HEK293 (cell line): ENCODE measurements around the gene PLPPR2.
"Not testable (repeated sequence)": the region's sequence is repeated elsewhere in the genome, so short reads cannot be mapped to it uniquely, and the experiment has no call there.

ENCODE experiments used
- CTCF ChIA-PET: fragments of 350-600 bp; formaldehyde crosslinking; extraction: SDS; loops from one replicate; lab custom pipeline; 2021; ENCODE audit warnings: antibody characterized with exemption; lab: Yijun Ruan, JAX
- POLR2A ChIA-PET: fragments of 300-600 bp; formaldehyde crosslinking; extraction: SDS; loops from one replicate; lab custom pipeline; 2020; ENCODE audit warnings: antibody characterized with exemption, inconsistent platforms; lab: Yijun Ruan, JAX
- H3K27ac ChIP-seq: fragments of 200-500 bp; sonication (Bioruptor generic); 2 replicates; pipeline ENCODE4 v1.5.1; 2014; ENCODE audit warnings: low read depth, low read length, control low read depth, inconsistent platforms; ENCODE audit errors: extremely low read depth
- H3K36me3 ChIP-seq, 2 experiments: fragments of 200-500 bp in 1 of 2; sonication (Bioruptor generic) in 1 of 2; 1 replicate in 1 of 2; 2 replicates in 1 of 2; pipeline ENCODE4 v1.5.1; 2014 to 2017; ENCODE audit warnings: inconsistent platforms in 2 of 2, low read length in 2 of 2; ENCODE audit not compliant: control insufficient read depth in 2 of 2, insufficient read depth in 1 of 2
- H3K4me1 ChIP-seq: fragments of 200-500 bp; sonication (Bioruptor generic); 2 replicates; pipeline ENCODE4 v1.5.1; 2014; ENCODE audit warnings: mild to moderate bottlenecking, low read length, inconsistent platforms; ENCODE audit not compliant: control insufficient read depth, insufficient read depth
- H3K4me3 ChIP-seq: 2 replicates; pipeline ENCODE4 v1.5.1; 2011; ENCODE audit warnings: low read depth, mild to moderate bottlenecking, control low read depth, low read length, moderate library complexity
- H3K9me3 ChIP-seq: fragments of 200-500 bp; sonication (Bioruptor generic); 2 replicates; pipeline ENCODE4 v1.5.1; 2014; ENCODE audit warnings: low read depth, low read length, inconsistent platforms; ENCODE audit not compliant: control insufficient read depth, insufficient read depth
- CTCF ChIP-seq: fragments of 450-650 bp; formaldehyde crosslinking; IDR thresholded peaks from 2 replicates; pipeline ENCODE4 v1.5.1; 2016; ENCODE audit warnings: missing biosample characterization, missing genetic modification characterization
- KLF1 ChIP-seq: fragments of 450-650 bp; formaldehyde crosslinking; IDR thresholded peaks from 2 replicates; pipeline ENCODE4 v1.5.1; 2016; ENCODE audit warnings: missing biosample characterization, missing genetic modification characterization
- KLF16 ChIP-seq: fragments of 450-650 bp; formaldehyde crosslinking; IDR thresholded peaks from 2 replicates; pipeline ENCODE4 v1.5.1; 2017; ENCODE audit warnings: missing biosample characterization, missing genetic modification characterization
- KLF7 ChIP-seq: fragments of 450-650 bp; formaldehyde crosslinking; IDR thresholded peaks from 2 replicates; pipeline ENCODE4 v1.5.1; 2016; ENCODE audit warnings: missing biosample characterization, missing genetic modification characterization, borderline replicate concordance
- KLF8 ChIP-seq: fragments of 450-650 bp; formaldehyde crosslinking; IDR thresholded peaks from 2 replicates; pipeline ENCODE4 v1.5.1; 2016; ENCODE audit warnings: missing biosample characterization, missing genetic modification characterization
- KLF9 ChIP-seq: fragments of 450-650 bp; formaldehyde crosslinking; IDR thresholded peaks from 2 replicates; pipeline ENCODE4 v1.5.1; 2016; ENCODE audit warnings: missing biosample characterization, missing genetic modification characterization, low read depth
- REPIN1 ChIP-seq: fragments of 450-650 bp; formaldehyde crosslinking; IDR thresholded peaks from 2 replicates; pipeline ENCODE4 v1.5.1; 2017; ENCODE audit warnings: missing biosample characterization, missing genetic modification characterization, low read depth
- SETDB1 ChIP-seq: IDR thresholded peaks from one replicate; pipeline ENCODE4 v1.6.1; 2017; ENCODE audit warnings: mild to moderate bottlenecking, low read length, moderate library complexity, mixed read lengths; ENCODE audit not compliant: insufficient read length
- SP3 ChIP-seq: fragments of 450-650 bp; formaldehyde crosslinking; IDR thresholded peaks from 2 replicates; pipeline ENCODE4 v1.5.1; 2016; ENCODE audit warnings: missing biosample characterization, missing genetic modification characterization
- ZBTB10 ChIP-seq: fragments of 450-650 bp; formaldehyde crosslinking; IDR thresholded peaks from 2 replicates; pipeline ENCODE4 v1.5.1; 2016; ENCODE audit warnings: missing biosample characterization, missing genetic modification characterization
- ZNF146 ChIP-seq: fragments of 450-650 bp; formaldehyde crosslinking; IDR thresholded peaks from 2 replicates; pipeline ENCODE4 v1.5.1; 2016; ENCODE audit warnings: missing biosample characterization, missing genetic modification characterization
- ZNF214 ChIP-seq: fragments of 450-650 bp; formaldehyde crosslinking; IDR thresholded peaks from 2 replicates; pipeline ENCODE4 v1.5.1; 2017; ENCODE audit warnings: missing biosample characterization, mild to moderate bottlenecking, missing genetic modification characterization, borderline replicate concordance
- ZNF24 ChIP-seq: fragments of 450-650 bp; formaldehyde crosslinking; IDR thresholded peaks from 2 replicates; pipeline ENCODE4 v1.5.1; 2016; ENCODE audit warnings: missing biosample characterization, missing genetic modification characterization
- ZNF248 ChIP-seq: fragments of 450-650 bp; formaldehyde crosslinking; IDR thresholded peaks from 2 replicates; pipeline ENCODE4 v1.5.1; 2017; ENCODE audit warnings: missing biosample characterization, missing genetic modification characterization
- ZNF292 ChIP-seq: fragments of 450-650 bp; formaldehyde crosslinking; IDR thresholded peaks from 2 replicates; pipeline ENCODE4 v1.5.1; 2016; ENCODE audit warnings: low read depth, missing biosample characterization, missing genetic modification characterization, borderline replicate concordance
- ZNF549 ChIP-seq: fragments of 450-650 bp; IDR thresholded peaks from 2 replicates; pipeline ENCODE4 v1.5.1; 2018; ENCODE audit warnings: missing biosample characterization, missing genetic modification characterization, mild to moderate bottlenecking, inconsistent platforms, moderate library complexity
- ZNF580 ChIP-seq: fragments of 450-650 bp; formaldehyde crosslinking; IDR thresholded peaks from 2 replicates; pipeline ENCODE4 v1.5.1; 2016; ENCODE audit warnings: missing biosample characterization, missing genetic modification characterization
- ZNF596 ChIP-seq: fragments of 450-650 bp; IDR thresholded peaks from 2 replicates; pipeline ENCODE4 v1.5.0; 2018; ENCODE audit warnings: missing biosample characterization, mild to moderate bottlenecking, missing genetic modification characterization, moderate library complexity
- ZNF692 ChIP-seq: fragments of 450-650 bp; formaldehyde crosslinking; IDR thresholded peaks from 2 replicates; pipeline ENCODE4 v1.5.1; 2016; ENCODE audit warnings: missing biosample characterization, missing genetic modification characterization
- ZSCAN16 ChIP-seq: fragments of 450-650 bp; formaldehyde crosslinking; IDR thresholded peaks from 2 replicates; pipeline ENCODE4 v1.5.1; 2016; ENCODE audit warnings: missing biosample characterization, missing genetic modification characterization

Gene PLPPR2

GRCh38 chr19:11332822-11333221, 22.4 kb upstream of the PLPPR2 start:
- Histone ChIP-seq H3K4me3 (no peak overlapping the region), H3K27ac (no peak overlapping the region), H3K9me3 (no peaks in the 10 kb centered on the region), H3K4me1 (no peaks in the 10 kb centered on the region), H3K36me3 (peaks cover 5 to 30% of the 10 kb centered on the region in 2 experiments; a peak in 2 of 3 replicates)
- ChIA-PET CTCF (interaction anchor here (0.6 to 1.1 kb wide), 3 partner anchors 10 to 45 kb away, joined by 3 read pairs; no protein-coding TSS in a partner anchor), POLR2A (interaction anchor here (0.6 to 0.9 kb wide), 3 partner anchors 12 to 50 kb away, joined by 4 to 6 read pairs (median 6); no protein-coding TSS in a partner anchor)
- TF ChIP-seq ZNF146 (tag by site-specific recombination), result peak; percentile 90
- no peak for TF ChIP-seq ZBTB10
- peak; percentile 52; the same call in 1 of the 2 replicates for TF ChIP-seq ZNF580 (tag by site-specific recombination)

- H3K4me3 ChIP-seq, H3K9me3 ChIP-seq: not testable (repeated sequence)
- peak; percentile 70; the same call in 1 of the 2 replicates for TF ChIP-seq KLF7
- TF ChIP-seq KLF1 (tag by site-specific recombination), result peak; percentile 91
- TF ChIP-seq KLF9 (tag by site-specific recombination), result peak; percentile 69; the same call in 1 of the 2 replicates
- 0 out of 2 replicates have a peak, but pooled peaks have one; percentile 58 for TF ChIP-seq KLF16 (tag by site-specific recombination)
- TF ChIP-seq KLF8 (tag by site-specific recombination), result peak; percentile 37; the same call in 1 of the 2 replicates
- TF ChIP-seq, all 188 proteins: peak for 5; not testable (repeated sequence) for 183
- H3K27ac ChIP-seq, H3K4me1 ChIP-seq: not testable (repeated sequence)
- H3K36me3 ChIP-seq, result peaks cover 5 to 30% of the 10 kb centered on the region in 2 experiments; a peak in 2 of 3 replicates
- ChIA-PET POLR2A (interaction anchor here (0.9 kb wide), 1 partner anchor 11 kb away, joined by 6 read pairs; no protein-coding TSS in a partner anchor), CTCF (interaction anchor here (1.0 kb wide), 1 partner anchor 11 kb away, joined by 3 read pairs; no protein-coding TSS in a partner anchor)
Measured at GRCh38 chr19:11333838-11334237, 21.4 kb upstream of the PLPPR2 start.

GRCh38 chr19:11335449-11336146, 19.6 kb upstream of the PLPPR2 start:
- no peaks in the 10 kb centered on the region for H3K4me1 ChIP-seq
- no peak overlapping the region for H3K4me3 ChIP-seq
- ChIA-PET CTCF (interaction anchor here (0.6 kb wide), 1 partner anchor 919 kb away, joined by 3 read pairs; no protein-coding TSS in a partner anchor), POLR2A (no interaction called here)
- no peak overlapping the region for H3K27ac ChIP-seq
- TF ChIP-seq SP3 (no peak), ZSCAN16 (tag by site-specific recombination) (no peak), ZNF292 (no peak), KLF8 (tag by site-specific recombination) (no peak), ZNF24 (no peak), CTCF (tag by site-specific recombination) (no peak), ZNF549 (no peak), ZNF692 (tag by site-specific recombination) (no peak), ZNF214 (tag by site-specific recombination) (no peak), SETDB1 (no peak), ZNF596 (tag by site-specific recombination) (no peak), REPIN1 (tag by site-specific recombination) (no peak), ZNF248 (no peak)
- no peaks in the 10 kb centered on the region for H3K9me3 ChIP-seq
- H3K36me3 ChIP-seq, result peaks cover 5 to 30% of the 10 kb centered on the region in 2 experiments; a peak in 2 of 3 replicates
